ENCODE results near the gene DDX28.
"Not testable (repeated sequence)": the region's sequence is repeated elsewhere in the genome, so short reads cannot be mapped to it uniquely, and the experiment has no call there.

DDX28 gene

DNA sequence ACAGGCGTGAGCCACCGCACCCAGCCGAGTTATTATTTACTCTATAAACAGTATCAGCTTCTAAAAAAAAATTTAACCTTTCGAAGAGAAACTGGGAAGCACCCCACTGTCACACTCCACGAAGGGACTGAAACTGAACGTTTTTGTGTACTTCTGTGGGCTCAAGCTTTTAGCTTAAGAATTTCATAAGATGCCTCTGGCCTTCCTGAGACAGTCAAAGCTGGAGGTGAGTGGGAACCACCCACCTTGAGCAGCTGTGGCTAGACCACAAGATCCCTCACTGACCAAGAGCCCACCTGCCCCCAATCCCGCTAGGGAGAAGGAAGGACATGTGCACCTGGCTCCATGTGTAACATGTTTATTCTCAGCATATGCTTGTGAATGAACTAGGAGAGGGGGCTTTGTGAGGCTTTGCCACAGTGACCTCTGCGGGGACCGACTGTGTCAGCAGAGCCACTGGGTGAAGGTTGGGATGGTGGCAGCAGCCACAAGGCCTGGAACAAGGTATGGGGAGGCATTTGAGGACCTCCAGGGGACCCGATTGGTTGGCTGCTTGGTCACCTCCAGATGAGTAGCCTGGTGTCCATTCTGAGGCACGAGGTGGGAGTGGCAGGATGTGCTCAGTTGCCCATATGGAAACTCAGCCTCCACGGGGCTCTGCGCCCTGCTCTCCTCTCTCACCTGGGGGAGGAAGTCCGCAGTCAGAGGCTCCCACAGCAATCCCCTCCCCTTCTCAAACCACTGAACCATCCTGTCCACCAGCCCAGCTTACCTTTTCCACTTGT, 47.5 kb downstream of the DDX28 start:
- Histone ChIP-seq H3K27me3 (ENCODE audit: low read depth, low read length) (no peaks in the 10 kb centered on the region), H3K36me3 (ENCODE audit: control insufficient read depth in 1 of 2, insufficient read depth in 2 of 2, low read length in 2 of 2) (no peaks in the 10 kb centered on the region), H3K9me3 (ENCODE audit: control insufficient read depth in 1 of 2, low read length in 2 of 2) (no peaks in the 10 kb centered on the region), H3K4me1 (ENCODE audit: control insufficient read depth in 1 of 2, insufficient read depth in 2 of 2, low read length in 2 of 2) (no peaks in the 10 kb centered on the region), H3K4me3 (ENCODE audit: low read depth in 1 of 2, low read length in 2 of 2) (no peak overlapping the region), H3K27ac (ENCODE audit: low read length) (no peak overlapping the region)

DNA sequence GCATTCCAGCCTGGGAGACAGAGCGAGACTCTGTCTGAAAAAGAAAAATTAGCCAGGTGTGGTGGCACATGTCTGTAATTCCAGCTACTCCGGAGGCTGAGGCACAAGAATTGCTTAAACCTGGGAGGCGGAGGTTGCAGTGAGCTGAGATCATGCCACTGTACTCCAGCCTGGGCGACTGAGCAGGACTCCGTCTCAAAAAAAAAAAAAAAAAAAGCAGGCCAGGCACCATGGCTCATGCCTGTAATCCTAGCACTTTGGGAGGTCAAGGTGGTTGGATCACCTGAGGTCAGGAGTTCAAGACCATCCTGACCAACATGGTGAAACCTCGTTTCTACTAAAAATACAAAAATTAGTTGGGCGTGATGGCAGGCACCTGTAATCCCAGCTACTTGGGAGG, 50.7 kb downstream of the DDX28 start:
- not testable (repeated sequence) for H3K27me3 ChIP-seq (ENCODE audit: low read depth, low read length); H3K9me3 ChIP-seq (ENCODE audit: control insufficient read depth in 1 of 2, low read length in 2 of 2); H3K4me1 ChIP-seq (ENCODE audit: control insufficient read depth in 1 of 2, insufficient read depth in 2 of 2, low read length in 2 of 2)

GRCh38 chr16:67971111-67971510, 51.9 kb downstream of the DDX28 start:
- Histone ChIP-seq H3K4me3 (ENCODE audit: low read depth in 1 of 2, low read length in 2 of 2) (no peak overlapping the region), H3K27me3 (ENCODE audit: low read depth, low read length) (no peaks in the 10 kb centered on the region)

More for the DNA sequence above, 50.7 kb downstream of the DDX28 start:
- H3K36me3 ChIP-seq (ENCODE audit: control insufficient read depth in 1 of 2, insufficient read depth in 2 of 2, low read length in 2 of 2); H3K4me3 ChIP-seq (ENCODE audit: low read depth in 1 of 2, low read length in 2 of 2); H3K27ac ChIP-seq (ENCODE audit: low read length): not testable (repeated sequence)

More at GRCh38 chr16:67971111-67971510, 51.9 kb downstream of the DDX28 start:
- H3K4me1 ChIP-seq (ENCODE audit: control insufficient read depth in 1 of 2, insufficient read depth in 2 of 2, low read length in 2 of 2): peaks cover 12 to 13% of the 10 kb centered on the region in 2 donors
- H3K9me3 ChIP-seq (ENCODE audit: control insufficient read depth in 1 of 2, low read length in 2 of 2): no peaks in the 10 kb centered on the region
- H3K27ac ChIP-seq (ENCODE audit: low read length): no peak overlapping the region
- no peaks in the 10 kb centered on the region for H3K36me3 ChIP-seq (ENCODE audit: control insufficient read depth in 1 of 2, insufficient read depth in 2 of 2, low read length in 2 of 2)

All from muscle layer of duodenum (tissue), 2 donors.